GM12891 (cell line): Measurements from ENCODE around the gene ZNF222.

Experiments used
- PAX5 ChIP-seq: IDR thresholded peaks from 2 replicates; pipeline ENCODE4 v1.6.1; 2011; ENCODE audit warnings: low read length, moderate library complexity, mild to moderate bottlenecking; ENCODE audit not compliant: insufficient read depth, severe bottlenecking
- POLR2A ChIP-seq: IDR thresholded peaks from 2 replicates; pipeline ENCODE4 v1.6.1; 2011; ENCODE audit warnings: low read depth, low read length, control low read depth
- POLR2AphosphoS5 ChIP-seq: IDR thresholded peaks from 2 replicates; pipeline ENCODE4 v1.6.1; 2011; ENCODE audit warnings: low read depth, low read length, control low read depth
- SPI1 ChIP-seq: IDR thresholded peaks from 2 replicates; pipeline ENCODE4 v1.6.1; 2011; ENCODE audit warnings: low read depth, low read length, control low read depth
- TAF1 ChIP-seq: IDR thresholded peaks from 2 replicates; pipeline ENCODE4 v1.6.1; 2011; ENCODE audit warnings: low read depth, low read length, control low read depth

DNA sequence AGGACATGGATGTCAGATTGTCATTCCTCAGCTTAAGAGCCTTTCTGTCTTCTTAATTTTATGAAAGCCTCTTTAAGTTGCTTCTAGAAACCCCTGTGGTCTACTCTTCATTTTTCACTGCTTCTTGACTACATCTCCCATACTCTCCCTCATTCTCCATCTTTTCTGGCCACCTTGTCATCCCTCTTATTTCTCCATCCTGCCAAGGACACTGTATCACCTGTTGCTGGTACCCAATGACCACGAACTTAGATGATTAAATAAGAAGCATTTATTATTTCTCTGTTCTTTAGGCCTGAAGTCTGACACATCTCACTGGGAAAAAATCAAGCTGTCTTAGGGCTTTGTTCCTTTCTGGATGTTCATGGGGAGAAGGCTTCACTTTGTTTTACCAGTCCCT lies 35.9 kb downstream of the ZNF222 start:
- no peak for TF ChIP-seq POLR2AphosphoS5
- no peak for TF ChIP-seq POLR2A
- TF ChIP-seq TAF1: no peak
- TF ChIP-seq SPI1: no peak
- TF ChIP-seq PAX5: no peak
